ENCODE measurements around the gene CSRP3.
"Not testable (repeated sequence)": the region's sequence is repeated elsewhere in the genome, so short reads cannot be mapped to it uniquely, and the experiment has no call there.

Gene CSRP3

DNA sequence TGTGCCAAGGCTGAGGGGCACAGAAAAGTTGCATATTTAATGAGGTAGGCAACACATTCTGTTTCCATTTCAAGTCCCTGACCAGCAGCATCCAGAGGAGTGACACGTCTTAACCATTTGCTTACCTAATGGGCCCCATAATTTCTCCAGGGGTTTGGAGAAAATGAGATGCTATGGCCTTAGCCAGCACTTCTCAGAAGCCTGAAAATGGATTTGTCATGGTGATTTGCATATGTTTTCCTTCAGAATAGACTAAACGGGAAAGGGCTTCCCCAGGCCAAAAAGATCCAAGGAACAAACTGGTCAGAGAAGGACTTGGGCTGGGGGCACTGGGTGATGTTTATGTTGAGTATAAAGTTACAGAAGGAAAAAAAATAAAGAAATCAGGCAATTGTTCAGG lies 16.7 kb downstream of the CSRP3 start:
- no peak for DNase-seq

DNA sequence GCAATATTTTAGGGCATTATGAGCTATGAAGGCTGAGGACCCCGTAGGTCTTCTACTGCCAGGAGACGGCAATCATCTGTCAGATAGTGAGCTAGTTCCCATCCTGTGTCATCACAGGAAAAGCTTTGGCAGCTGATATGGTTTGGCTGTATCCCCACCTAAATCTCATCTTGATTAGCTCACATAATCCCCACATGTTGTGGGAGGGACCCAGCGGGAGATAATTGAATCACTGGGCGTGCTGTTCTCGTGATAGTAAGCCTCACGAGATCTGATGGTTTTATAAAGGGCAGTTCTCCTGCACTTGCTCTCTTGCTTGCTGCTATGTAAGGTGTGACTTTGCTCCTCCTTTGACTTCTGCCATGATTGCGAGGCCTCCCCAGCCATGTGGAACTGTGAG lies 18.1 kb downstream of the CSRP3 start:
- no peak for DNase-seq

DNA sequence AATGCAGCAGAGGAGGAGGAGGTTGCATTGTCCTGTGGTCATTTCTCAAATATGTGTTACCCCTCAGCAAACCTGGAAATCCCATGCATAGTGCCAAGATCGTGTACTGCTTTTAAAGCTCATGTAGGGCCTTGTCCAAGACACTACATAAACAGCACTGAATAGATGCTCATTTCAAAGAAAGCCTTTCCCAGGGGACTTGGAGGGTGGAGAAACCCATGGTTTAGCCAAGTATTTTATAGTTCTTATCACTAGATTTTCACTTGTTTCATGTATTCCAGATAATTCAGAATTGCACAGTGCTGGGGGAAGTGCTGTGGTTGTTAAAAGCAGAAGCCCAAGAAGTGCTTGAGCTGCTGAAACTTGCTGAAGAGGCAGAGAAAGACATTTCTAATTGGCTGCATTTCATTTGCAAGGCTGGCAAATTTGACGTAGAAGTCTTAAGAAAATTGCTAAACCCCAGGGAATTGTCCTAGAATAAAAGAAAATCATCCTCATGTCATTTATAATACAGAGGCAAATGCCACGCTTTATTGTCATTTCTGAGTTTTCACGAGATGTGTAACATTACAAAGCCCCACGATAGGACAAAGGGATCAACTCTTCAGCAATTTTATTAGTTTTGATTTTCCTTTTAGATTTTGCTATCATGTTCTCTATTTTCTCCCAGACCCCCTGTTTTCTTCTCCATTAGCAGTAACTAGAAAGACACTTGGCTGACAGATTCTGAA lies 20.1 kb downstream of the CSRP3 start:
- no peak for DNase-seq

DNA sequence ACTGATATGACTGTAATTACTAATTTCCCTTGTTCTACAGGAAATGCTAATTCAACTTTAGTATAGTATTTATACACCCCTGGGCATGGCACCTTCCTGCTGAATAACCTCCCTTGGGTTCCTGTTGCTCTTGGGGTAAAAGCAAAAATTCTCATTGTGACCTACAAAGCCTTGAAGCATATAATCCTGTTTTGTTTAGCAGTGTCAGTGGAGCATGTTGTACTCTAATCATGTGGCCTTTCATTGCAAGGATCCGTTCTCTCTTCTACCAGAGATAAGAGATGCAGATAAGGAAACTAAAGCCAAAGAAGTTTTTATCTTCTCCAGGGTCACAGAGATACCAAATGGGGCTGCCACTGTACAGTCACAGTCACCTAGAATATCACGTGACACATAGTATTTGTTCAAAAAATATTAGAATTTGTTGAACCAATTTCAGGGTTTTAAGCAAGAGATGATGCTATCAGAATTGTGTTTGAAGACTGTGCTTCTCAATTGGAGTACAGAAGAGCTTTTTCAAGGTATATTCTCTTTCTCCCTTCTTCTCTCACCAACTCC lies 25.1 kb downstream of the CSRP3 start:
- DNase-seq, result no peak

DNA sequence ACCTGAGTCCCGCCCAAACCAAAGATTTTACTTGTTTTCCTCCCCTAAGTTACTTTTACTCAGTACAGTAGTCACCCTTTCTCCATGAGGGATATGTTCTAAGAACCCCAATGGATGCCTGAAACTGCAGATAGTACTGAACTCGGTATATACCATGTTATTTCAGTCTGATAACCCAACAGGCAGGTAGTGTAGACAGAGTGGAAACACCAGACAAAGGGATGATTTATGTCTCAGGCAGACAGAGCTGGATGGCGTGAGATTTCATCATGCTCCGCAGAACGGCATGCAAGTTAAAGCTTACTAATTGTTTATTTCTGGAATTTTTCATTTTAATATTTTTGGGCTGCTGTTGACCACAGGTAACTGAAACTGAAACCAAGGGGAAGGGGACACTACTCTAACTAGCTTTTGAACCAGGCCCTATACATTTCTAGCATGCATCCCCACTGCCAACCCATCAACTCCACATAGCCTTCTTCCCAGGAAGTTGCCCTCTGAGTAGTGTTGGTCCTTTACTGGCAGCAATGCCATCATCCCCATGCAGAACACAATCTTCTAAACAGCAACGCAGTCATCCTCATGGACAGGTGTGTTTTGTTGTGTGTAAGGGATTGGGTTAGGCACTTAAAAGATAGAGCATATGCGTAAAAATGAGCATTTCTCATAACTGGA lies 27.7 kb downstream of the CSRP3 start:
- no peak for DNase-seq

DNA sequence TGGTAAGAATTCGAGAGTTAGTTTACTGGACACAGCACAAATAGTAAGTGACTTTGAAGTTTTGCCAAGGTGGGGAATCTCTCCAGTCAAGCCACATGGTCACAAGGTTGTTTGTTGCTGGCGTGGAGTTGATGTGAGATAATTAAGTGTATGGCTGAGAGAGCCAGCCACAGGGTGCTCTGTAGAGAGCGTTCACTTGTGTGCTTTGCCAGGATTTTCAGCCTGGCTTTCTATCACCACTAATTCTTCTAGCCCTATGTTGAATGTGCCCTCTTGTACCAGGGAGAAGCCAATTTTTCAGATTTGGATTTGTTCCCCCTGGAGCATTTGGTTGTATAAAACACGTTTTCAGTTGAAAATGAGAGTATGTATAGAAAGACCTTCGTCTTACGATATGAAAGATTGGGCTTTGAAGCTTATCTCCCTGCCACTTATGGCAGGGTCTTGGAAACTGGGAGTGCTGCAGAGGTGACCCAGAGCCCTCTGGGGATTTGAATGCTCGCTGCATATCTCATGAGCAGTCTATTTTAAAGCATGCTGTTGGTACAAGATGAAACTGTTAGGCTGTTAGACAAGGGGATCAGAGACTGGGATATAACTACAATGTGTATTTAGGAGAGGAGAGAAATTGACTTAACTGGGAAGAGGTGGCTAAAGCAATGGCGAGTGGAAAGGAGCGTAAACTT lies 28.6 kb downstream of the CSRP3 start:
- DNase-seq, result no peak

DNA sequence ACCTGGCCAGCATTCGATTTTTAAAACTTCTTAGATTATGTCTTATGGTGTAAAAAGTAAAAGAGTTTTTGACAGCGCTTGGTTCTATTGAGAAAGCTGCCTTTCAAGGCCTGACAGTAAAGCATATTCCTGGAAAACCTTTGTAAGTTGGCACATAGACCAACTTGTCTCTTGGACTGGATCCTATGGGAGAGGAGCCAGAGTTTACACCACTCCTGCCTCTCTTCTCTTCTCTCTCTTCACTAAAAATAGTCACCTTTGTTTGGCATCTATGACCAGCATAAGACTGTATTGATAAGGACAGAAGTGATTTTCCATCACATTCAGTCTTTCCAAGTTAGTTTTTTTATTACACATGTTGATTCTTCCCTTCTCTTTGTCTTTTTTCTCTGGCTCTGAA lies 33.7 kb downstream of the CSRP3 start:
- no peak for DNase-seq

DNA sequence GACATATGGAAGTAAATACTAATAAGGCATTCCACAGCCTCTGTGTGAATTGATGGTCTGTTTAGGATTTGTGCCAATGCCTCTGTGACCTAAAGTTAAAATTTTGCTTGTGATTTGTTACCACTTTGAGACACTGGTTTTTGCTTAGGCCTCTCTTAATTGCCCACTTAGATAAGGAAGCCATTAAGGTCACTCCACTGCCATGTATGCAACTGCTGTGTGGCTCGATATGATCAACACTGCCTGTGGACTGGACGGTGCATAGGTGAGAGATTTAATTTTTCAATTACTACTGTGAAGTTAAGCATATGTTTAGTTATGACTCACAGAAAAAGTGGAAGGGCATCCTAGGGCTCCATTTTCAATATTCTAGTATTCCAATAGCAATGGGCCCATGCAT lies 36.9 kb downstream of the CSRP3 start:
- DNase-seq, result no peak

DNA sequence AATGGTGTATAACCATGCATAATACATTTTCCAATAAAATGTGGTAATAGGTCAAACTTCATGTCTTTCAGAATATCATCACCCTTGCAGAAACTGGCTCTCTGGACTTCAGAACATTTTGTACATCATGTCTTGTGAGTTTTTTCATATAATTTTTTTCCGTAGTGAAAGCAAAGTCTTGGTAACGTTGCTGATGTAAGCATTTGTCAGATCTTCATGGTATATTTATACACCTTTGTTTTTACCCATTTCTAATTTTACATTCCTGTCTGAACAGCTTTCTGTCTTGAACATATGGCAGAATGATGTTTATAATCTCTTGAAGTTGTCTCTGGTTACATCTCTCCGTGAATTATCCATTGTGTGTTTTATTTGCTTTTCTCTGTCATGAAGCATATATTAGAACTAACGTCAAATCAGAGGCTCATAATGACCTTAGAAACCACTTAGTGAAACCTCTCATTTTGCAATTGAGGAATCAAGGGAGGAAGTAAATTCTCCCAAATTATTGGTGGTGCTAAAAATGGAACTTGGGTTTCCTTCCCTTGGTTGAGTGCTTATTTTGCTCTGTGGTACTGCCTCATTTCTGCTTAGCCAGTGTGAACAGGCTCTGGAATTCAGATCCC lies 37.4 kb downstream of the CSRP3 start:
- DNase-seq, result no peak

DNA sequence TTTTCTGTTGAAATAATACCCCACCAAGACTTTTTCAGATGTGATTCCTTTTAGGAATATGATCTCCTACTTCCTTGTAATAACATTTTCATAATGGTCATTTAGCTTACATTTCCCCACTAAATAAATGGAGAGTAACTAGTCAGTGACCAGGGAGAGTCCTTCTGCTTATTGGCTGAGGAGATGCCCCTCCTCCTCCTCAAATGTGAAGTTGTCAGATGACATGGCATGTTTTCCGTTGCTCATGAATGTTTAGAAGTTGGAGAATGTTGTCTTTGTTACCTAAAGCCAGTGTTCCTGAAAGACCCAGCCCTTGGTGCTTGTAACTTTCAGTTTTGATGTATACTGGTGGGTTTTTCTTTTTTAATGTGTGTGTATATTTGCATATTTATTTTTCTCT lies 38.2 kb downstream of the CSRP3 start:
- no peak for DNase-seq

DNA sequence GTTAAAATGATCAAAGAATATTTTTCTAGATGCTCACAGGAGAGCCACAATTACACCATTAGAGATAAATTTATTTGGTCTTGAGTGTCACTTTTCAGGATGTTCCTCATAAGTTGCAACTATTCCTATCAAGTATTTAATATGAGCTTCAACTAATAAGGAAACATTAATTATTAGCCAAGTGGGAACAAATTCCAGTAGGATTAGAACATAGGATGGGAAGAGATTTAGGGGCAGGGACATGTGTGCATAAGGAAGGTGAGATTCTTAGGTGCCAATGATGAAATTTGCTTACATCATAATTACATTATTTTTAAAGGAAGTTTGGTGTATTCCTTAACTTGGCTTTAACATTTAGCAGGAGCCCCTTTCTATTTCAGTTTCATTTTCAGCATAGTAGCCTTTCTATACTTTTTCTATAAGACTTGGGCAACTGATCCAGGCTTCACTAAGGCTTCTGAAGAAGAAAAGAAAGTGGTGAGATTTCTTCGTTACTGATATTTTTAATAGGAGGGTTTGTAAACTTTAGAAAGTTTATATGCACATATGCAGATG lies 38.8 kb downstream of the CSRP3 start:
- DNase-seq, result no peak

DNA sequence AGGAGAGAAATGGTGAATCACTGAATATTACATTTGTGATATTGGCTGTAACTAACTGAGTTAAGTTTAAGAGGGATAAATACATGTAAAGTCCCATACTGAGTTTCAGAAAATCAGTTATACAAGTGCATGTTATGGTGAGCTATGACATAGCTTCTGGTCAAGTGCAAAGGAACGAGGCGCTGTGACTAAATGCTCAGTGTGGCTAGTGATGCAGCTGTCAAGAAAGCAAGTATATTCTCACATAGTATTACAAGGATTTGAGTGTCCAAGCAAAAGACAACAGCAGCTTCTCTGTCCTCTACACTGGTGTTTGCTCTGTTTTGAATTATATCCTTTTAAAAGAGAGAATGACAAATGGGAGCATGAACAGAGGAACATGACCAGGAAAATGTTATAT lies 40.1 kb downstream of the CSRP3 start:
- DNase-seq, result no peak

DNA sequence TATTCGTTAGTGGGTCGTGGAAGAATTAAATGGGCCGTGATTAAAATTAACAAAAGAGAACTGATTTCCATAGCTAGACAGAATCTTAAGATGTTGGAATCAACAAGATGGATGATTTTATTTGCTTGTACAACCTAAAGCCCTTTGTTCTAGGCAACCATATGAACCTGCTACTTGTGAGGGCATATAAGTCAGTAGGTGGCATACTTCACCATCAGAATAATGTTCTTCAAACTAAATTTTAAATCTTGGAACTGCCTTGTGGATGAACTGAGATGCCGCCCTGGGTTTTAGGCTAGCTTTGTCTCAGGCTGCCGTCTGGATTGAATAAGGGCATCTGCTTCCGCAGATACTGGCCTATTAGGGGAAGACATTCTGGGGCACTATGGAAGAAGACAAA lies 40.9 kb downstream of the CSRP3 start:
- DNase-seq, result no peak

DNA sequence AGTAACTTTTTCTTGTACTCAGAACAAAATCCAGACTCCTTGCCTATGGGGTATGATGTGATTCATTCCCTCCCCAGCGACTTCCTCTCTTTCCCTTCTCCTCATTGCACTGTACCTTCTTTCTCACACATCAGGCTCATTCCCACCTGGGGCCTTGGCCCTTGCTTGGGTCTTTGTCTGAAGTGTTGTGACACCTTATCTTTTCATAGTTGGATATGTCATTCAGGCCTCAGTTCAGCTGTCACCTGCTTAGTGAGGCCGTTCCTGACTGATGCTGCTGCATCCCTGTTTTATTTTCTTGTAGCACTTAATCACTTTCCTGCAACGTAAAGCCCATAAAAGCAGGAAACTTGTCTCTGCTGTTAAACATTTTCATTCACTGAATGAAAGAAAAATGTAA lies 44.9 kb downstream of the CSRP3 start:
- DNase-seq, result no peak

DNA sequence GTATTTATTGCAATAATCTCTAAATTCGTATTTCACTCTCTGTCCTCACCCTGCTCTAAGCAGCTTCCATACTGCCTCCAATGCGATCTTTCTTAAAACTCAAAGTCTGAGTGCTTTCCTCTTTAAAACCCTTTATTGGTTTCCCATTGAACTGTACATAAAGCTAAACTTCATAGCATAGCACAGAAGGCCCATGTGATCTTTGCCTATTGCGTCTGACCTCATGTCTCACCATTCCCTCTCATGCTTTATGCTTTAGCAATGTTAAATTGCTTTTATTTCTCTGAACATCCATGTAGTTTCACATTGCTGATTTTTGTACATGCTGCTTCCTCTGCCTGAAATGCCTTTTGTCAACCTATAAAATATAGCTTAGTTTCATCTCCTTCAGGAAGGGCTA lies 56.5 kb downstream of the CSRP3 start:
- no peak for DNase-seq

DNA sequence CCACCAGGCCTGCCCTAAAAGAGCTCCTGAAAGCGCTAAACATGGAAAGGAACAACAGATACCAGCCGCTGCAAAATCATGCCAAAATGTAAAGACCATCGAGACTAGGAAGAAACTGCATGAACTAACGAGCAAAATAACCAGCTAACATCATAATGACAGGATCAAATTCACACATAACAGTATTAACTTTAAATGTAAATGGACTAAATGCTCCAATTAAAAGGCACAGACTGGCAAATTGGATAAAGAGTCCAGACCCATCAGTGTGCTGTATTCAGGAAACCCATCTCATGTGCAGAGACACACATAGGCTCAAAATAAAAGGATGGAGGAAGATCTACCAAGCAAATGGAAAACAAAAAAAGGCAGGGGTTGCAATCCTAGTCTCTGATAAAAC lies 64.9 kb downstream of the CSRP3 start:
- DNase-seq, result not testable (repeated sequence)

DNA sequence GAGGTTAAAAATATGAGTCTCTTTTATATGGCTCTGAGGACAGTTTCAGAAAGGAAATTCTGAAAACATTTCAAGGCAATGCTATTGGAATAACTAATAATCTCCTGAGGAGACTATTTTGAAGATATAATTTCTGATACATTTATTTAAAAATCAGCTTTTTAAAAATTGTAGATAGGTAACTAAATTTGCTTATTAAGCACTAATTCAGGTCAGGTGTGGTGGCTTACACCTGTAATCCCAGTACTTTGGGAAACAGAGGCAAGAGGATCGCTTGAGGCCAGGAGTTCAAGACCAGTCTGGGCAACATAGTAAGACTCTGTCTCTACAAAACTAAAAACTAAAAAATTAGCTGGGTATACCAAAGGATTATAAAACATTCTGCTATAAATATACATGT lies 67.8 kb downstream of the CSRP3 start:
- DNase-seq, result no peak

Measured in KG1 (cell line).